Esophagus squamous epithelium (tissue), 4 donors: Measurements from ENCODE around the gene PODXL.

Experiments
- POLR2A ChIP-seq, 4 donors: fragments of 450-650 bp; IDR thresholded peaks; one replicate each; pipeline ENCODE4 v1.6.1; 2017; ENCODE audit warnings: antibody characterized with exemption in 4 of 4, mild to moderate bottlenecking in 4 of 4, moderate library complexity in 3 of 4
- TF ChIP-seq, protein P1 (sequence below), 6 experiments: fragments of 450-650 bp in 4 of 6; fragments of 200-600 bp in 2 of 6; sonication (generic) in 2 of 6; IDR thresholded peaks; one replicate each; pipeline ENCODE4 v1.5.1; 2016 to 2019; ENCODE audit warnings: antibody characterized with exemption in 6 of 6, mild to moderate bottlenecking in 4 of 6, moderate library complexity in 4 of 6

DNA sequence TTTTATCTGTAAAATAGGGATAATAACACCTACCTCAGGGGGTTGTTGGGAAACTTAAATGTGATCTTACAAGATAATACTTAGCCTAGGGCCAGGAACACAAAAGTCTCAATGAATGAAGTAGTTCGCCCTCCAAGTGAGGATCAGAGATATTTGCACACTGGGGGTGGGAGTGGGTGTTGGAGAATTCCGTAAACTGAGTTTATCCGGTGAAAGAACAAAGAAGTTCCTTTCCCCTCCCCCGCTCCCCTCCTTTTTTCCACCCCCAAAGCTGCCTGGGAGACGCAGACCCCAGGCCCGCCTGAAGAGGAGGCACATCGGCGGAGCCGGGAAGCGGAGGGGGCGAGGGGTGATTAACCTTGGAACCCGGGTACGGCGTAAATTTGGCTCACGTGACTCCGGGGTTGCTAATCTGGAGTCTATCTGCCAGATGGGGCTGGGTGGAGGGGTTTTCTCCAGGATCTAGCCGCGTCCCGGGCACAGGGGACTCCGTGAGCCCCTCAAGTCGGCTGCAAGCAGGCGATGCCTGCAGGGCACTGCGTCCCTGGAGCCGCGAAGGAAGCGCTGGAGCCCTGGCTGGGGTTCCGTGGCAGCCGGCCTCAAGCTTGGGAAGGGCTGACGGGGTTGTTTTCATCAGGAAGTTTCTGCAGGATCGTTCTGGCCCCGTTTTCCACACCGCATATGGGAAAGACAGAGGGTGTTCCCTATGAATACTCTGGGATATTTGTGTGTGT, 1.4 kb upstream of the PODXL start:
- TF ChIP-seq, protein P1, sequence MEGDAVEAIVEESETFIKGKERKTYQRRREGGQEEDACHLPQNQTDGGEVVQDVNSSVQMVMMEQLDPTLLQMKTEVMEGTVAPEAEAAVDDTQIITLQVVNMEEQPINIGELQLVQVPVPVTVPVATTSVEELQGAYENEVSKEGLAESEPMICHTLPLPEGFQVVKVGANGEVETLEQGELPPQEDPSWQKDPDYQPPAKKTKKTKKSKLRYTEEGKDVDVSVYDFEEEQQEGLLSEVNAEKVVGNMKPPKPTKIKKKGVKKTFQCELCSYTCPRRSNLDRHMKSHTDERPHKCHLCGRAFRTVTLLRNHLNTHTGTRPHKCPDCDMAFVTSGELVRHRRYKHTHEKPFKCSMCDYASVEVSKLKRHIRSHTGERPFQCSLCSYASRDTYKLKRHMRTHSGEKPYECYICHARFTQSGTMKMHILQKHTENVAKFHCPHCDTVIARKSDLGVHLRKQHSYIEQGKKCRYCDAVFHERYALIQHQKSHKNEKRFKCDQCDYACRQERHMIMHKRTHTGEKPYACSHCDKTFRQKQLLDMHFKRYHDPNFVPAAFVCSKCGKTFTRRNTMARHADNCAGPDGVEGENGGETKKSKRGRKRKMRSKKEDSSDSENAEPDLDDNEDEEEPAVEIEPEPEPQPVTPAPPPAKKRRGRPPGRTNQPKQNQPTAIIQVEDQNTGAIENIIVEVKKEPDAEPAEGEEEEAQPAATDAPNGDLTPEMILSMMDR (IDR thresholded peaks at IDR 0.05) = no peak
- TF ChIP-seq POLR2A (IDR thresholded peaks at IDR 0.05) = no peak
